ENCODE results near the gene SIAH3.

DNA sequence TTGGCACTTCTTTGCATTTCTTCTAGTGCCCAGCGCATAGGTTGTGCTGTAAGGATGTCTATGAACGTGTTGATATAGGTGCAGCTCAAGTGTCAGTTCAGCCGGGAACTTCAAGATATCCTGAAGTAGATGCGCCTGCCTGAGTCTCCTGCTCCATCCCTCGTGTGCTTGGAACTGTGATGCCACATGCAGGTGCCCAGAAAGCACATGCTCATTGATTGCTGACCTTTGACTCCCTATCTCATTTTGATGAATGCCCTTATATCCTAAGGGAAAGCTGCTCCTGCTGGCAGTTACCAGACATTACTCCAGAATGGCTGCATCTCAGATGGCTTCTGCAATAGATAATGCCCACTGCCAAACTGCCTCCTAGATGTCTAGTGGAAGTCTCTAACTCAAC lies 108.6 kb downstream of the SIAH3 start:
- TF ChIP-seq, protein P1, sequence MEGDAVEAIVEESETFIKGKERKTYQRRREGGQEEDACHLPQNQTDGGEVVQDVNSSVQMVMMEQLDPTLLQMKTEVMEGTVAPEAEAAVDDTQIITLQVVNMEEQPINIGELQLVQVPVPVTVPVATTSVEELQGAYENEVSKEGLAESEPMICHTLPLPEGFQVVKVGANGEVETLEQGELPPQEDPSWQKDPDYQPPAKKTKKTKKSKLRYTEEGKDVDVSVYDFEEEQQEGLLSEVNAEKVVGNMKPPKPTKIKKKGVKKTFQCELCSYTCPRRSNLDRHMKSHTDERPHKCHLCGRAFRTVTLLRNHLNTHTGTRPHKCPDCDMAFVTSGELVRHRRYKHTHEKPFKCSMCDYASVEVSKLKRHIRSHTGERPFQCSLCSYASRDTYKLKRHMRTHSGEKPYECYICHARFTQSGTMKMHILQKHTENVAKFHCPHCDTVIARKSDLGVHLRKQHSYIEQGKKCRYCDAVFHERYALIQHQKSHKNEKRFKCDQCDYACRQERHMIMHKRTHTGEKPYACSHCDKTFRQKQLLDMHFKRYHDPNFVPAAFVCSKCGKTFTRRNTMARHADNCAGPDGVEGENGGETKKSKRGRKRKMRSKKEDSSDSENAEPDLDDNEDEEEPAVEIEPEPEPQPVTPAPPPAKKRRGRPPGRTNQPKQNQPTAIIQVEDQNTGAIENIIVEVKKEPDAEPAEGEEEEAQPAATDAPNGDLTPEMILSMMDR (IDR thresholded peaks at IDR 0.05; ENCODE audit: insufficient read depth, low read length, poor library complexity, severe bottlenecking): no peak
- TF ChIP-seq EZH2phosphoT487 (conservative IDR thresholded peaks at IDR 0.05; ENCODE audit: low read length): no peak

Data from SU-DHL-6 (cell line).